Erythroblast (primary cell): Measurements from ENCODE around the gene LGMN.

Source experiments
- GATA1 ChIP-seq: IDR thresholded peaks from 2 replicates; pipeline ENCODE4 v1.6.1; 2011; ENCODE audit warnings: low read depth, mild to moderate bottlenecking, control low read depth, low read length, moderate library complexity
- POLR2A ChIP-seq: IDR thresholded peaks from 2 replicates; pipeline ENCODE4 v1.6.1; 2011; ENCODE audit warnings: mild to moderate bottlenecking, low read length

- TF ChIP-seq POLR2A = no peak
- no peak for TF ChIP-seq GATA1
Measured at GRCh38 chr14:92735344-92735743, 13.1 kb downstream of the LGMN start.
